HEK293T (cell line): ENCODE results near the gene OR51E2.

Experiments used
- ARNT ChIP-seq: fragments of 450-650 bp; IDR thresholded peaks from 2 replicates; pipeline ENCODE4 v1.6.1; 2017; ENCODE audit warnings: mild to moderate bottlenecking
- CTBP1 ChIP-seq: fragments of 450-650 bp; IDR thresholded peaks from 2 replicates; pipeline ENCODE4 v1.6.1; 2016; ENCODE audit warnings: borderline replicate concordance
- ELF4 ChIP-seq: fragments of 450-650 bp; IDR thresholded peaks from 2 replicates; pipeline ENCODE4 v1.6.1; 2017; ENCODE audit warnings: antibody characterized with exemption
- FOXA1 ChIP-seq: fragments of 450-650 bp; IDR thresholded peaks from 2 replicates; pipeline ENCODE4 v1.6.1; 2016; ENCODE audit warnings: mild to moderate bottlenecking
- FOXK2 ChIP-seq: fragments of 450-650 bp; IDR thresholded peaks from 2 replicates; pipeline ENCODE4 v1.6.1; 2016; ENCODE audit warnings: mild to moderate bottlenecking
- FOXM1 ChIP-seq: fragments of 450-650 bp; IDR thresholded peaks from 2 replicates; pipeline ENCODE4 v1.6.1; 2017; ENCODE audit warnings: mild to moderate bottlenecking, borderline replicate concordance
- HDGF ChIP-seq: fragments of 450-650 bp; IDR thresholded peaks from 2 replicates; pipeline ENCODE4 v1.6.1; 2017; ENCODE audit warnings: antibody characterized with exemption, borderline replicate concordance
- L3MBTL2 ChIP-seq: fragments of 450-650 bp; conservative IDR thresholded peaks from 2 replicates; pipeline ENCODE4 v1.6.1; 2016; ENCODE audit warnings: mild to moderate bottlenecking
- NFRKB ChIP-seq: fragments of 450-650 bp; IDR thresholded peaks from 2 replicates; pipeline ENCODE4 v1.6.1; 2016; ENCODE audit warnings: mild to moderate bottlenecking, moderate library complexity
- PKNOX1 ChIP-seq: fragments of 450-650 bp; IDR thresholded peaks from 2 replicates; pipeline ENCODE4 v1.6.1; 2016
- SP1 ChIP-seq: fragments of 450-650 bp; IDR thresholded peaks from 2 replicates; pipeline ENCODE4 v1.6.1; 2017
- SUZ12 ChIP-seq: fragments of 450-650 bp; IDR thresholded peaks from 2 replicates; pipeline ENCODE4 v1.6.1; 2016; ENCODE audit warnings: mild to moderate bottlenecking
- TARDBP ChIP-seq: fragments of 450-650 bp; IDR thresholded peaks from 2 replicates; pipeline ENCODE4 v1.6.1; 2016

DNA sequence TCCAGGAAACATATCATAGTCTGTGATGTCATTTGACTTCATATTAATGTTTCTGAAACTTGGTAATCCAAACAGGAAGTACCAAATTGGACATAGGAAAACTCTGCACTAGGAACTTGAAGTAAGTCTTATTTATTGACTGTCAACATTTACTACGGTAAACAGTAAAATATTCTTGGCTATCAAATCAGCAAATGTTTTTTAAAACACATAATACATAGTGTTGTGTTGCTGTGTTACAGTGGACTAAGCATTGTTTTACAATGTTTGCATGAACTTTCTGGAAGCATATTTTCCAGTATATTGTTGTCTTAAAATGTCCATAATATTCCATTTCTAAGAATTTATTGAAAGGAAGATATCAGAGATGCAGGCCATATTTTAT is 2.8 kb upstream of the OR51E2 start:
- no peak for TF ChIP-seq HDGF
- no peak for TF ChIP-seq TARDBP
- TF ChIP-seq FOXK2 = no peak
- TF ChIP-seq SP1 = no peak
- TF ChIP-seq FOXA1 = no peak
- no peak for TF ChIP-seq FOXM1
- no peak for TF ChIP-seq ARNT
- TF ChIP-seq CTBP1 = no peak
- TF ChIP-seq NFRKB = no peak
- TF ChIP-seq SUZ12 = no peak
- no peak for TF ChIP-seq PKNOX1
- no peak for TF ChIP-seq ELF4
- no peak for TF ChIP-seq L3MBTL2
